IPS-18a (cell line): ENCODE data around the gene HYI.
"Not testable (repeated sequence)": the region's sequence is repeated elsewhere in the genome, so short reads cannot be mapped to it uniquely, and the experiment has no call there.

Source experiments
- H3K27ac ChIP-seq: one replicate; pipeline ENCODE4 v1.5.1; 2013; ENCODE audit warnings: low read length
- H3K27me3 ChIP-seq: one replicate; pipeline ENCODE4 v1.6.1; 2013; ENCODE audit warnings: mild to moderate bottlenecking, low read length; ENCODE audit not compliant: control insufficient read depth, insufficient read depth
- H3K36me3 ChIP-seq: one replicate; pipeline ENCODE4 v1.6.1; 2013; ENCODE audit warnings: low read depth, low read length; ENCODE audit not compliant: control insufficient read depth
- H3K4me1 ChIP-seq: one replicate; pipeline ENCODE4 v1.6.1; 2013; ENCODE audit warnings: low read depth, low read length; ENCODE audit not compliant: control insufficient read depth
- H3K4me3 ChIP-seq: one replicate; pipeline ENCODE4 v1.5.1; 2013; ENCODE audit warnings: low read length
- H3K9ac ChIP-seq: one replicate; pipeline ENCODE4 v1.6.1; 2013; ENCODE audit warnings: mild to moderate bottlenecking, low read length, moderate library complexity
- H3K9me3 ChIP-seq: one replicate; pipeline ENCODE4 v1.6.1; 2013; ENCODE audit warnings: low read depth, low read length; ENCODE audit not compliant: control insufficient read depth

The HYI gene, protein sequence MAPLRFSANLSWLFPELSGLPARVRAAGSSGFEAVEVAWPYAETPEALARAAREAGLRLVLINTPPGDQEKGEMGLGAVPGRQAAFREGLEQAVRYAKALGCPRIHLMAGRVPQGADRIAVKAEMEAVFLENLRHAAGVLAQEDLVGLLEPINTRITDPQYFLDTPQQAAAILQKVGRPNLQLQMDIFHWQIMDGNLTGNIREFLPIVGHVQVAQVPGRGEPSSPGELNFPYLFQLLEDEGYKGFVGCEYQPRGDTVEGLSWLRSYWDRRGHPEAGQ

DNA sequence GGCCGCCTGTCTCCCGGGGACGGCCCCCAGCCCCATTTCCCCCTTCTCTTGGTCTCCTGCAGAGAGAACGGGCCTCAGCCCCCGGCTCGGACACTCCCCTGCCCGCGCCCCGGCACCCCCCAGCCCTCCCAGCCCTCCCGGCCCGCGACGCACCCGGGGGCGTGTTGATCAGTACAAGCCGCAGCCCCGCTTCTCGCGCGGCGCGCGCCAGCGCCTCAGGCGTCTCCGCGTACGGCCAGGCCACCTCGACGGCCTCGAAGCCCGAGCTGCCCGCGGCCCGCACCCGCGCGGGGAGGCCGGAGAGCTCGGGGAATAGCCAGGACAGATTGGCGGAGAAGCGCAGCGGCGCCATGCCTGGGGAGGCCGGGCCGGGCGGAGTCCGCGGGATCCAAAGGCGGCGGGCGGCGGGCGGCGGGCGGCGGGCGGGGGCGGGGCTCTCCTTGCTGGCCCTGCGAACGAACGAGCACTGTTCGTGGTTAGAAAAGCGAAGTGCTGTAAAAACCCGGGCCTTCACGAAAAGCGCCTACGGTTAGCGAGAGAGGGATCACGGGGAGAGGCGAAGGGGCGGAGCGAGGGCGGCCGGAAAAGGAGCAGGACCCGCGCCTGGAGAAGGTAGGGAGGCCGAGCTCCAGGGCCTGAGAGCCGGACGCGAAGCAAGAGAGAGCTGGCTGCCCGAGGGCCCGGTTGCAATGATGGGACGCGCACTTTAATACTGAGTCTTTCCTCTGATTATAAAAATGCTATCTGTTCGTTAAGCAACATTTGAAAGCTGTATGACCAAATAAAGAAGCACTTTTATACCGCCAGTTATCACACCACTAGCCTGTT, at the start of gene HYI:
Gene HYI, minus strand, starts transcription at position 490 of the 828 bp plus-strand sequence. Its CDS starts 138 bp downstream, at position 352.
- Histone ChIP-seq H3K4me1 (peaks cover 19% of the 10 kb centered on the region), H3K4me3 (peak within 1 kb of the TSS; percentile 64), H3K27ac (no peak within 1 kb of the TSS), H3K9me3 (no peaks in the 10 kb centered on the region), H3K27me3 (no peaks in the 10 kb centered on the region), H3K36me3 (peaks cover 13% of the 10 kb centered on the region), H3K9ac (peak within 1 kb of the TSS; percentile 40)

DNA sequence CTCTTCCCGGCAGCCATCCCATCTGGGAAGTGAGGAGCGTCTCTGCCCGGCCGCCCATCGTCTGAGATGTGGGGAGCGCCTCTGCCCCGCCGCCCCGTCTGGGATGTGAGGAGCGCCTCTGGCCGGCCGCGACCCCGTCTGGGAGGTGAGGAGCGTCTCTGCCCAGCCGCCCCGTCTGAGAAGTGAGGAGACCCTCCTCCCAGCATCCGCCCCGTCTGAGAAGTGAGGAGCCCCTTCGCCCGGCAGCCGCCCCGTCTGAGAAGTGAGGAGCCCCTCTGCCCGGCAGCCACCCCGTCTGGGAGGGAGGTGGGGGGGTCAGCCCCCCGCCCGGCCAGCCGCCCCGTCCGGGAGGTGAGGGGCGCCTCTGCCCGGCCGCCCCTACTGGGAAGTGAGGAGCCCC, 48.1 kb upstream of the HYI start:
- not testable (repeated sequence) for H3K4me1 ChIP-seq, H3K9me3 ChIP-seq, H3K27me3 ChIP-seq, H3K4me3 ChIP-seq, H3K36me3 ChIP-seq, H3K27ac ChIP-seq, H3K9ac ChIP-seq

DNA sequence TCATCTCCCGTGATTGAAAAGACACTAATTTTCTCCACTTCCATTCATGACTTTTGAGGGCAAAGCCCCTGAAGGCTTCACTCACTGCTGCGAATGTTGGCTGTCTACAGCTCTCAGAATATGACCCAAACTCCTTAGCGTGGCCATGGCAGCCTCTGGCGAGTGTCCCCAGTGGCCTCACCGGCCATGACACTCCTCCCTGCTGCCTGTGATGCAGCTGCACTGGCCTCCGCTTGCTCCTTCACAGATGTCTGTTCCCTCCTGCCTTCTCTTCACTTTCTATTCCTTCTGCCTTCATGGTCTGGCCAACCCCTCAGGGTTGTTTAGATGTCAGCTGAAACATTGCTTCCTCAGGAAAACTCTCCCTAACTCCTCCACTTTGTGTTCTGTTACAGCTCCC, 46.2 kb upstream of the HYI start:
- H3K4me1 ChIP-seq, result peaks cover under 1% of the 10 kb centered on the region
- H3K36me3 ChIP-seq, result no peaks in the 10 kb centered on the region
- no peak overlapping the region for H3K4me3 ChIP-seq
- H3K9me3 ChIP-seq, result no peaks in the 10 kb centered on the region
- H3K27ac ChIP-seq, result no peak overlapping the region
- no peaks in the 10 kb centered on the region for H3K27me3 ChIP-seq
- H3K9ac ChIP-seq, result no peak overlapping the region

DNA sequence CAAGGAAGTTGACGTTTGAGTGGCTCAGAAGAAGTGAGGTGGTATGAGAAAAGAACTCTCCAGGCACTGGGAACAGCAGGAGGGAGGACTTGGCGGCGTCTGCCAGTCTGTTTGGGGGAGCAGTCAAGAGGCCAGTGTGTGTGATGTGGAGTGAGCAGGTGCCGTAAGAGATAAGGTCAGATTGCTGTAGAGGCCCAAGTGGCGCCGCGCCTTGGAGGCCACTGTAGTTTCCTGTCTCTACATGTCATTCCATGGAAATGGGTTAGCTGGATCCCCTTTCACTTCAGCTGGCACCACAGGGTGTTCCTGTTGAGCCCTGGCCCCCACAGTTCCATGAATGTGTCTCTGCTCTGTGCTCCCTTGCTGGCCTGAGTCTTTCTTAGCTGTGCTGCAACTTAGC, 41.5 kb upstream of the HYI start:
- Histone ChIP-seq H3K4me3 (no peak overlapping the region), H3K9me3 (no peaks in the 10 kb centered on the region), H3K36me3 (no peaks in the 10 kb centered on the region), H3K27me3 (no peaks in the 10 kb centered on the region), H3K4me1 (peaks cover 13% of the 10 kb centered on the region), H3K9ac (no peak overlapping the region), H3K27ac (no peak overlapping the region)

DNA sequence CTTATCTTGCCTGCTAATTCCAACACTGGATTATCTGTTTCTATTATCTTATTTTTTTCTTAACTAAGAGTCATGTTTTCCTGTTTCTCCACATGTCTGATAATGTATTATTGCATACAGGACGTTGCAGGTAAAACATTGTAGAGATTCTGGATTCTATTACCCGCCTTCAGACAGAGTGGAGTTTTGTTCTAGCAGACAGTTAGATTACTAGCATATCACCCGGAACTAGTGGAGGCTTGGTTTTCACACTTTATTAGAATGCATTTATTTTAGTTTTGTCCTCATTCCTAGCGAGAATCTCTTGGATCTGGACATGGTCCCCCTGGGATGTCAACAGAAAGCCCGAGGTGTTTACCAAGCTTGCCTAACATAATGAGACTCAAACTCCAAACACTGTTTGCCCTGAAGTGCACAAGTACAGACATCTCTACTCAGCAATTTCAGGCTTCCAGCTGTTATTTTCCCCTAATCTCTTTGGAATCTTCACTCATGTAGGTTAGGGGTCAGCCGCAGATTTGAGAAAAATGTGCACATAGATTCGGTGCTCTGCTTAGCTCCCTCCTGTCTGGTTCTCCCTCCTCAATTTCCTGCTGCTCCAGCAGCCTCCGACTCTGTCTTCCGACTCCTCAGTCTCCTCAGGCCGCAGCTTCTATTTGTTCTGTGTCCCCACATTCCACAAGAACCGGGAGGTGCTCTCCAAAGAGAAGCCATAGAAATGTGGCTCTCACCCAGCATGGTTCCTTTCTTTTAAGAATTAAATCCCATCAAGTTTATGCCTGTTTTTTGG, 40.1 kb upstream of the HYI start:
- Histone ChIP-seq H3K9me3 (no peaks in the 10 kb centered on the region), H3K4me3 (peak overlapping the region; percentile 23), H3K27ac (no peak overlapping the region), H3K9ac (peak overlapping the region; percentile 11), H3K4me1 (peaks cover 13% of the 10 kb centered on the region), H3K36me3 (no peaks in the 10 kb centered on the region), H3K27me3 (no peaks in the 10 kb centered on the region)

DNA sequence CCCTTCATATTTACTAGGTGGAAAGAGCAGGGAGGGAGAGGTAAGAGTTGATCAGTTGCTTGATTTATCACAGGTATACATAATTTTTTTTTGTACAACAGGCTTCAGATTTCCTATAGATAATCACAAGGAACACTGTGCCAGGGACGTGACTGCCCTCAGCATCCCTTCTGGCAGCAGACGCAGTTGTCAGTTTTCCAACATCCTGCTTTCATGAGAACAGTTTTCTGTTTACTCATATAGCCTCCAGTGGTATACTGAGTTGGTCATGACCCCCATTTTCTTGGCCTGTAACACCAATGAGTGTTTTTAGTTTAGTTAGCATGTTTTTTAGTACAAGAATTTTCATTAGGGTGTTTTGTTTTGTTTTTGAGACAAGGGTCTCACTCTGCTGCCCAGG, 39.1 kb upstream of the HYI start:
- peaks cover 13% of the 10 kb centered on the region for H3K4me1 ChIP-seq

DNA sequence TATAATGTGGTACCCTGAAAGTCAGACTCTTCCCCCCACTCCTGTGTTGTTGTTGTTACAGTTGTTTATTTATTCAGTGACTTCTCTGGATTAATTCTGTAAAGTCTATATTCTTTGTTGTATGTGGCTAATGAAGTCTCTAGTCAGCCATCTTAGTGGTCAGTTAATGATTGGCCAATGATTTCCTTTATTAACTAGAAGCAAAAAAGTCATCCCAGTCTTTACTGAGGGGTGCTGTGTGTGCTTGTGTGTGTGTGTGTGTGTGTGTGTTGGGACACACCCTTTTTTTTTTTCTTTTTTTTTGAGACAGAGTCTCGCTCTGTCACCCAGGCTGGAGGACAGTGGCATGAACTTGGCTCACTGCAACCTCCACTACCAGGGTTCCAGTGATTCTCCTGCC, 37.3 kb upstream of the HYI start:
- Histone ChIP-seq H3K9me3 (no peaks in the 10 kb centered on the region), H3K4me3 (no peak overlapping the region), H3K27me3 (no peaks in the 10 kb centered on the region), H3K4me1 (peaks cover 13% of the 10 kb centered on the region), H3K36me3 (no peaks in the 10 kb centered on the region), H3K9ac (no peak overlapping the region), H3K27ac (no peak overlapping the region)

More for the DNA sequence above, 39.1 kb upstream of the HYI start:
- H3K27ac ChIP-seq, result no peak overlapping the region
- no peaks in the 10 kb centered on the region for H3K36me3 ChIP-seq
- H3K27me3 ChIP-seq, result no peaks in the 10 kb centered on the region
- no peak overlapping the region for H3K9ac ChIP-seq
- no peak overlapping the region for H3K4me3 ChIP-seq
- no peaks in the 10 kb centered on the region for H3K9me3 ChIP-seq

DNA sequence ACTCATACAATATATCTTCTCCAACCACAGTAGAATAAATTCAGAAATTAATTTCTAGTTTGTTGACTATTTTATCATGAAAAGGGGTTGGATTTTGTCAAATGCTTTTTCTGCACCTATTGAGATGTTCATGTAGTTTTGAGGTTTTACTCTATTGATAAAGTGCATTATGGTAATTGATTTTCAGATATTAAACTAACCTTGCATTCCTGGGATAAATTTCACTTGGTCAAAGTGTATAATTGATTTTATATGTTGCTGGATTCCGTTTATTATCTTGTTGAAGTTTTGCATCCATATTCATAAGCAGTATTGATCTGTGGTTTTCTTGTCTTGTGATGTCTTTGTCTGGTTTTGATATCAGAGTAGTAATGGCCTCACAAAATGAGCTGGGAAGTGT, 34.4 kb upstream of the HYI start:
- H3K4me1 ChIP-seq, result no peaks in the 10 kb centered on the region

DNA sequence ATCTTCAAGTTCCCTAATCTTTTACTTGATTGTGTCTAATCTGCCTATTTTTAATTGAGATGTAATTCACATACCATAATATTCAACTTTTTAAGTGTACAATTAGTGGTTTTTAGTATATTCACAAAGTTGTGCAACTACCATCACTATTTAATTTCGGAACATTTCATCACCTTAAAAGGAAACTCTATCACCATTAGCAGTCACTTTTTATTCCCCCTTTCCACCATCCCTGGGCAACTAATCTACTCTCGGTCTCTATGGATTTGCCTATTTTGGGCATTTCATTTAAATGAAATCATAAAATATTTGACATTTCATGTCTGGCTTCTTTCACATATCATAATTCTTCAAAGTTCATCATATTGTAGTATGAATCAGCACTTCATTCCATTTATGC, 30.6 kb upstream of the HYI start:
- Histone ChIP-seq H3K27me3 (no peaks in the 10 kb centered on the region), H3K9me3 (no peaks in the 10 kb centered on the region), H3K4me3 (no peak overlapping the region), H3K27ac (no peak overlapping the region), H3K36me3 (no peaks in the 10 kb centered on the region), H3K9ac (no peak overlapping the region), H3K4me1 (no peaks in the 10 kb centered on the region)

More for the DNA sequence above, 34.4 kb upstream of the HYI start:
- H3K9ac ChIP-seq, result no peak overlapping the region
- no peak overlapping the region for H3K27ac ChIP-seq
- H3K36me3 ChIP-seq, result no peaks in the 10 kb centered on the region
- no peaks in the 10 kb centered on the region for H3K27me3 ChIP-seq
- H3K9me3 ChIP-seq, result no peaks in the 10 kb centered on the region
- no peak overlapping the region for H3K4me3 ChIP-seq

DNA sequence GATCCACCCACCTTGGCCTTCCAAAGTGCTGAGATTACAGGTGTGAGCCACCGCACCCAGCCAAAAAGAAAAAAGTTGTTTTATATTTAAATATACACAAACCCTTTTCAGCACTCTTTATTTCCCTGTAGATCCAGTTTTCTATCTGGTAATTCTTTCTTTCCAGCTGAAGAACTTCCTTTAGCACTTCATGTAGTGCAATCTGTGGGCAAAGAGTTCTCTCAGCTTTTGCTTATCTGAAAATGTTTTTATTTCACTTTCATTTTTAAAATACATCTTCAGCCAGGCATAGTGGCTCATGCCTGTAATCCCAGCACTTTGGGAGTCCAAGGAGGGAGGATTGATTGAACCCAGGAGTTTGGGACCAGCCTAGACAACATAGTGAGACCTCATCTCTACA, 28.5 kb upstream of the HYI start:
- Histone ChIP-seq H3K27me3 (no peaks in the 10 kb centered on the region), H3K36me3 (no peaks in the 10 kb centered on the region), H3K4me1 (no peaks in the 10 kb centered on the region), H3K9me3 (no peaks in the 10 kb centered on the region), H3K4me3 (no peak overlapping the region), H3K27ac (no peak overlapping the region), H3K9ac (no peak overlapping the region)

DNA sequence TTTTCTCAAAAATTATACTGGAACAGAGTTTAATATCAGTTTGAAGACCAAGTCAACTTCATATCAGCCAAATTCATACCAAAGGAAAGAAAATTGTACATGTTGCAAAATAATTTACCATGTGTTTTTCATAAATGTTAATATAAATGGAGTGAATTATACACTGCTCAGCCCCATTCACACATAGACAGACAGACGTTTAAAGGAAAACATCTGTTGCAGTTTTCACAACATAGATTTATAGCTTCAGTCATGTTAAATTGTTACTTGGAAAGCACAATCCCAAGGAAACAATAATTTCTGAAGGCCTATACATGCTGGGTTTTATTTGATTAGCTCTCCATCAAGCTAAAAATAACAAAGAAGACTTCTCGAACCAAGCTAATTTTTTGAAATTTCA, 27.8 kb upstream of the HYI start:
- Histone ChIP-seq H3K4me3 (no peak overlapping the region), H3K9ac (no peak overlapping the region), H3K36me3 (no peaks in the 10 kb centered on the region), H3K9me3 (no peaks in the 10 kb centered on the region), H3K27ac (no peak overlapping the region), H3K27me3 (no peaks in the 10 kb centered on the region), H3K4me1 (no peaks in the 10 kb centered on the region)
